Stimulated activated CD8-positive, alpha-beta memory T cell treated with anti-CD3 and anti-CD28 coated beads, Interleukin-12 subunit alpha, Interleukin-12 subunit beta, amount 100 ng/mL, for 24 hours (primary cell): ENCODE measurements around the gene ZDHHC19.
"Not testable (repeated sequence)": the region's sequence is repeated elsewhere in the genome, so short reads cannot be mapped to it uniquely, and the experiment has no call there.

Source experiments
- DNase-seq: peaks from one replicate; pipeline ENCODE4 v3.0.0-alpha.2; 2020; ENCODE audit errors: extremely low read depth

Gene ZDHHC19

GRCh38 chr3:196225086-196225485 is 13.9 kb upstream of the ZDHHC19 start:
- no peak for DNase-seq

- no peak for DNase-seq
Measured at GRCh38 chr3:196222876-196223595, 11.8 kb upstream of the ZDHHC19 start.

GRCh38 chr3:196220991-196221390 is 9.8 kb upstream of the ZDHHC19 start:
- DNase-seq, result no peak

- no peak for DNase-seq
Measured at GRCh38 chr3:196220587-196220986, 9.4 kb upstream of the ZDHHC19 start.

- DNase-seq, result no peak
Measured at GRCh38 chr3:196219970-196220311, 8.7 kb upstream of the ZDHHC19 start.

GRCh38 chr3:196219194-196219969 is 8.2 kb upstream of the ZDHHC19 start:
- no peak for DNase-seq

- no peak for DNase-seq
Measured at GRCh38 chr3:196218155-196218712, 7.0 kb upstream of the ZDHHC19 start.

- DNase-seq, result no peak
Measured at GRCh38 chr3:196217307-196218154, 6.3 kb upstream of the ZDHHC19 start.

GRCh38 chr3:196216681-196217211 is 5.5 kb upstream of the ZDHHC19 start:
- DNase-seq, result no peak

- DNase-seq, result no peak
Measured at GRCh38 chr3:196216089-196216564, 4.9 kb upstream of the ZDHHC19 start, which contains the start of gene SLC51A. SLC51A (plus strand) TSS chr3:196216534; CDS start chr3:196216713, 179 bp downstream.

- DNase-seq, result no peak
Measured at GRCh38 chr3:196215493-196216020, 4.4 kb upstream of the ZDHHC19 start.

GRCh38 chr3:196214783-196215441 is 3.7 kb upstream of the ZDHHC19 start:
- no peak for DNase-seq

- DNase-seq, result not testable (repeated sequence)
Measured at GRCh38 chr3:196209944-196210672, 1.1 kb downstream of the ZDHHC19 start.

GRCh38 chr3:196208942-196209695 is 2.1 kb downstream of the ZDHHC19 start:
- no peak for DNase-seq

- DNase-seq, result no peak
Measured at GRCh38 chr3:196207833-196208607, 3.2 kb downstream of the ZDHHC19 start.

GRCh38 chr3:196207159-196207832 is 3.9 kb downstream of the ZDHHC19 start:
- DNase-seq, result no peak

GRCh38 chr3:196205442-196206205 is 5.6 kb downstream of the ZDHHC19 start:
- not testable (repeated sequence) for DNase-seq
